BLaER1 treated with 17β-estradiol and CSF1 and Interleukin-3, amounts not matched to agents 10 nM and 100 nM (cell line): ENCODE results near the gene RAB11FIP3.

Experiments used
- H3K27ac ChIP-seq, 11 experiments: shearing (Covaris generic); formaldehyde crosslinking; 2 replicates each; pipeline ENCODE4 v1.8.1; 2022
- H3K27me3 ChIP-seq, 11 experiments: shearing (Covaris generic); formaldehyde crosslinking; 2 replicates each; pipeline ENCODE4 v1.8.1; 2022
- H3K36me3 ChIP-seq, 11 experiments: shearing (Covaris generic); formaldehyde crosslinking; 2 replicates each; pipeline ENCODE4 v1.8.1; 2022
- H3K4me1 ChIP-seq, 10 experiments: shearing (Covaris generic); formaldehyde crosslinking; 2 replicates each; pipeline ENCODE4 v1.8.1; 2022
- H3K4me2 ChIP-seq, 11 experiments: shearing (Covaris generic); formaldehyde crosslinking; 2 replicates each; pipeline ENCODE4 v1.8.1; 2022
- H3K4me3 ChIP-seq, 10 experiments: shearing (Covaris generic); formaldehyde crosslinking; 2 replicates each; pipeline ENCODE4 v1.8.1; 2022
- H3K9ac ChIP-seq, 11 experiments: shearing (Covaris generic); formaldehyde crosslinking; 2 replicates each; pipeline ENCODE4 v1.8.1; 2022
- H3K9me3 ChIP-seq, 11 experiments: shearing (Covaris generic); formaldehyde crosslinking; replicated peaks in 1 of 11; 2 replicates each; pipeline ENCODE4 v1.8.1; 2022
- H4K20me1 ChIP-seq, 11 experiments: shearing (Covaris generic); formaldehyde crosslinking; 2 replicates each; pipeline ENCODE4 v1.8.1; 2022
- Cebpa-rat ChIP-seq, 11 experiments: shearing (Covaris generic); IDR thresholded peaks; 2 replicates each; pipeline ENCODE4 v1.8.1; 2022

Gene RAB11FIP3

GRCh38 chr16:495127-495748, 69.8 kb downstream of the RAB11FIP3 start:
- Histone ChIP-seq H3K4me1 (peaks cover 0 to 24% (median 1%) of the 10 kb centered on the region in 10 experiments; a peak in 4 of 20 replicates), H3K27me3 (no peaks in the 10 kb centered on the region), H3K9ac (no peak overlapping the region), H3K27ac (no peak overlapping the region), H3K9me3 (no peaks in the 10 kb centered on the region), H4K20me1 (peaks cover 0 to 58% (median 22%) of the 10 kb centered on the region in 11 experiments; a peak in 18 of 22 replicates), H3K4me3 (no peak overlapping the region), H3K36me3 (peaks cover 52 to 82% (median 68%) of the 10 kb centered on the region in 11 experiments), H3K4me2 (no peak overlapping the region; a peak in 3 of 22 replicates)
- TF ChIP-seq Cebpa-rat (IDR thresholded peaks at IDR 0.05): no peak

- no peak overlapping the region for H3K4me3 ChIP-seq
- no peak for TF ChIP-seq Cebpa-rat (IDR thresholded peaks at IDR 0.05)
- 0 out of 22 replicates have a peak overlapping the region, but pooled peaks of 1 of the 11 experiments have one; percentile 12 for H3K9ac ChIP-seq
- no peaks in the 10 kb centered on the region for H3K27me3 ChIP-seq
- no peak overlapping the region for H3K4me2 ChIP-seq
- H3K27ac ChIP-seq: no peak overlapping the region
- H3K4me1 ChIP-seq: peaks cover 0 to 17% (median 1%) of the 10 kb centered on the region in 10 experiments; a peak in 4 of 20 replicates
- no peaks in the 10 kb centered on the region for H3K9me3 ChIP-seq
- peaks cover 0 to 54% (median 22%) of the 10 kb centered on the region in 11 experiments; a peak in 18 of 22 replicates for H4K20me1 ChIP-seq
- H3K36me3 ChIP-seq: peaks cover 41 to 76% (median 58%) of the 10 kb centered on the region in 11 experiments
These were observed 70.8 kb downstream of the RAB11FIP3 start for GRCh38 chr16:496097-496886.

GRCh38 chr16:497258-497657, 71.8 kb downstream of the RAB11FIP3 start:
- Histone ChIP-seq H3K27me3 (no peaks in the 10 kb centered on the region), H3K9me3 (no peaks in the 10 kb centered on the region), H3K9ac (peak overlapping the region in 1 of 11 experiments; percentile 12; a peak in 2 of 22 replicates), H3K4me1 (peaks cover 0 to 11% (median 1%) of the 10 kb centered on the region in 10 experiments; a peak in 3 of 20 replicates), H3K36me3 (peaks cover 35 to 76% (median 54%) of the 10 kb centered on the region in 11 experiments), H3K4me3 (no peak overlapping the region), H3K27ac (no peak overlapping the region; a peak in 1 of 22 replicates), H3K4me2 (no peak overlapping the region), H4K20me1 (peaks cover 0 to 46% (median 18%) of the 10 kb centered on the region in 11 experiments; a peak in 18 of 22 replicates)
- no peak for TF ChIP-seq Cebpa-rat (IDR thresholded peaks at IDR 0.05)

GRCh38 chr16:499924-500323, 74.5 kb downstream of the RAB11FIP3 start:
- no peak overlapping the region for H3K4me2 ChIP-seq
- TF ChIP-seq Cebpa-rat (IDR thresholded peaks at IDR 0.05): no peak
- no peak overlapping the region for H3K4me3 ChIP-seq
- no peaks in the 10 kb centered on the region for H3K9me3 ChIP-seq
- H3K27ac ChIP-seq: no peak overlapping the region
- H3K27me3 ChIP-seq: no peaks in the 10 kb centered on the region
- H3K9ac ChIP-seq: no peak overlapping the region
- H3K36me3 ChIP-seq: peaks cover 28 to 74% (median 53%) of the 10 kb centered on the region in 11 experiments
- peaks cover 0 to 40% (median 14%) of the 10 kb centered on the region in 11 experiments; a peak in 18 of 22 replicates for H4K20me1 ChIP-seq
- H3K4me1 ChIP-seq: peaks cover 0 to 8% (median 0%) of the 10 kb centered on the region in 10 experiments; a peak in 3 of 20 replicates

- Histone ChIP-seq H3K4me1 (0 out of 20 replicates have a peak, but pooled peaks cover 0 to under 1% (median 0%) of the 10 kb centered on the region in 10 experiments), H3K27ac (no peak overlapping the region), H3K36me3 (peaks cover 28 to 81% (median 60%) of the 10 kb centered on the region in 11 experiments), H3K9ac (no peak overlapping the region), H4K20me1 (peaks cover 0 to 34% (median 7%) of the 10 kb centered on the region in 11 experiments; a peak in 12 of 22 replicates), H3K27me3 (no peaks in the 10 kb centered on the region), H3K4me3 (no peak overlapping the region), H3K9me3 (no peaks in the 10 kb centered on the region), H3K4me2 (no peak overlapping the region)
- TF ChIP-seq Cebpa-rat (IDR thresholded peaks at IDR 0.05): no peak
These were observed 75.3 kb downstream of the RAB11FIP3 start for GRCh38 chr16:500709-501108.

- Histone ChIP-seq H3K4me2 (no peak overlapping the region), H4K20me1 (peaks cover 0 to 32% (median 9%) of the 10 kb centered on the region in 11 experiments; a peak in 9 of 22 replicates), H3K4me1 (no peaks in the 10 kb centered on the region), H3K9me3 (no peaks in the 10 kb centered on the region), H3K27ac (no peak overlapping the region), H3K9ac (0 out of 22 replicates have a peak overlapping the region, but pooled peaks of 1 of the 11 experiments have one; percentile 10), H3K36me3 (peaks cover 21 to 81% (median 55%) of the 10 kb centered on the region in 11 experiments), H3K4me3 (no peak overlapping the region), H3K27me3 (no peaks in the 10 kb centered on the region)
- TF ChIP-seq Cebpa-rat (IDR thresholded peaks at IDR 0.05): no peak
These were observed 76.9 kb downstream of the RAB11FIP3 start for GRCh38 chr16:502179-502943.

GRCh38 chr16:503150-504071, 78.0 kb downstream of the RAB11FIP3 start:
- Histone ChIP-seq H4K20me1 (peaks cover 0 to 30% (median 9%) of the 10 kb centered on the region in 11 experiments; a peak in 9 of 22 replicates), H3K4me2 (no peak overlapping the region), H3K4me3 (no peak overlapping the region), H3K9ac (no peak overlapping the region), H3K4me1 (peaks cover 0 to 1% (median 0%) of the 10 kb centered on the region in 10 experiments; a peak in 3 of 20 replicates), H3K27ac (no peak overlapping the region), H3K36me3 (peaks cover 13 to 77% (median 47%) of the 10 kb centered on the region in 11 experiments; a peak in 20 of 22 replicates), H3K9me3 (no peaks in the 10 kb centered on the region), H3K27me3 (no peaks in the 10 kb centered on the region)
- TF ChIP-seq Cebpa-rat (IDR thresholded peaks at IDR 0.05): no peak
